GM12878 (cell line): ENCODE results near the gene KLHL22. TPM values are rescaled to one million over a fixed set of nuclear protein-coding genes. Genes with fewer than 3 reads are reported as not detected.

Experiments
- ATAC-seq: fragments of 200-7000 bp; cut with Tn5 transposase; 3 replicates; pipeline ENCODE4 v1.9.1; 2020; ENCODE audit warnings: mild to moderate bottlenecking, moderate library complexity
- BruUV-seq: library from RNA; stranded (reverse); fragments of 400-500 nt; replicated peaks from 2 replicates; lab custom pipeline; 2021; lab: Mats Ljungman, UMichigan
- CTCF ChIA-PET: fragments of 300-600 bp; sonication (Branson Sonifier 250); formaldehyde crosslinking; extraction: SDS; loops from one replicate; lab custom pipeline; 2021; ENCODE audit warnings: inconsistent platforms; lab: Yijun Ruan, JAX
- POLR2A ChIA-PET: fragments of 350-600 bp; formaldehyde crosslinking; extraction: SDS; loops from one replicate; lab custom pipeline; 2021; ENCODE audit warnings: inconsistent platforms; lab: Charles Lee
- RAD21 ChIA-PET: fragments of 300-600 bp; sonication (Branson Sonifier 250); formaldehyde crosslinking; loops from one replicate; lab custom pipeline; 2023; ENCODE audit warnings: antibody characterized with exemption; ENCODE audit not compliant: unreplicated experiment; lab: Charles Lee
- SMC1A ChIA-PET: fragments of 300-600 bp; sonication (Branson Sonifier 250); formaldehyde crosslinking; loops from one replicate; lab custom pipeline; 2023; ENCODE audit not compliant: unreplicated experiment, uncharacterized antibody; lab: Charles Lee
- DNase-seq: peaks from one replicate; pipeline ENCODE4 v3.0.0-alpha.2; 2011; ENCODE audit warnings: low read depth, low spot score
- FAIRE-seq: peaks from 3 replicates; lab custom pipeline; 2011; peaks lifted over from hg19 to GRCh38; lab: Jason Lieb, UNC
- H2AFZ ChIP-seq: 2 replicates; pipeline ENCODE4 v1.6.0; 2011; ENCODE audit warnings: low read depth, low read length, control low read depth; ENCODE audit not compliant: control insufficient read depth
- H3K27ac ChIP-seq: 2 replicates; pipeline ENCODE4 v1.5.1; 2011; ENCODE audit warnings: control low read depth; ENCODE audit not compliant: control insufficient read depth, insufficient read depth
- H3K27me3 ChIP-seq, 2 experiments: replicated peaks in 1 of 2; 2 replicates each; pipeline versions ENCODE4 v1.6.0 to v1.6.1; 2011; ENCODE audit warnings: low read length in 1 of 2; ENCODE audit not compliant: control insufficient read depth in 2 of 2, insufficient read depth in 2 of 2
- H3K36me3 ChIP-seq, 2 experiments: 2 replicates each; pipeline ENCODE4 v1.5.1; 2011; ENCODE audit warnings: low read length in 1 of 2; ENCODE audit not compliant: control insufficient read depth in 2 of 2, insufficient read depth in 2 of 2
- H3K4me1 ChIP-seq: 2 replicates; pipeline ENCODE4 v1.6.1; 2011; ENCODE audit warnings: mild to moderate bottlenecking, low read length, moderate library complexity, mixed read lengths; ENCODE audit not compliant: control insufficient read depth, insufficient read depth
- H3K4me2 ChIP-seq: 2 replicates; pipeline ENCODE4 v1.6.0; 2011; ENCODE audit warnings: control low read depth; ENCODE audit not compliant: control insufficient read depth, insufficient read depth
- H3K4me3 ChIP-seq: fragments of 200-600 bp; sonication (generic); 2 replicates; pipeline ENCODE4 v1.5.1; 2016
- H3K79me2 ChIP-seq: 2 replicates; pipeline ENCODE4 v1.6.0; 2011; ENCODE audit warnings: low read length; ENCODE audit not compliant: control insufficient read depth, insufficient read depth
- H3K9ac ChIP-seq: 2 replicates; pipeline ENCODE4 v1.8.0; 2011; ENCODE audit warnings: low read length, control low read depth, mixed read lengths; ENCODE audit not compliant: control insufficient read depth, insufficient read depth
- H3K9me3 ChIP-seq: replicated peaks from 3 replicates; pipeline ENCODE4 v1.5.1; 2011; ENCODE audit warnings: mild to moderate bottlenecking, low read length; ENCODE audit not compliant: control insufficient read depth, insufficient read depth
- H4K20me1 ChIP-seq: 2 replicates; pipeline ENCODE4 v1.6.0; 2011; ENCODE audit not compliant: control insufficient read depth, insufficient read depth
- CEBPB ChIP-seq, 2 experiments: fragments of 150-350 bp in 1 of 2; IDR thresholded peaks; 2 replicates each; pipeline ENCODE4 v1.6.1; 2012 to 2014; ENCODE audit warnings: low read depth in 2 of 2, low read length in 2 of 2, borderline replicate concordance in 1 of 2, inconsistent platforms in 1 of 2
- EGR1 ChIP-seq, 2 experiments: IDR thresholded peaks; 1 replicate in 1 of 2; 2 replicates in 1 of 2; pipeline ENCODE4 v1.6.1; 2011 to 2012; ENCODE audit warnings: low read depth in 2 of 2, low read length in 2 of 2, borderline replicate concordance in 1 of 2, mild to moderate bottlenecking in 1 of 2, moderate library complexity in 1 of 2
- ELK1 ChIP-seq: IDR thresholded peaks from 2 replicates; pipeline ENCODE4 v1.6.1; 2012; ENCODE audit warnings: low read depth, low read length, improper control_type of control experiment
- FOXK2 ChIP-seq: fragments of 450-650 bp; IDR thresholded peaks from 2 replicates; pipeline ENCODE4 v1.6.1; 2017; ENCODE audit warnings: mild to moderate bottlenecking, moderate library complexity
- HDAC2 ChIP-seq: fragments of 200-600 bp; sonication (generic); IDR thresholded peaks from 2 replicates; pipeline ENCODE4 v1.6.1; 2017
- HSF1 ChIP-seq: fragments of 150-350 bp; IDR thresholded peaks from 2 replicates; pipeline ENCODE4 v1.6.1; 2014; ENCODE audit warnings: mild to moderate bottlenecking, low read depth, low read length
- JUND ChIP-seq: IDR thresholded peaks from 2 replicates; pipeline ENCODE4 v1.6.1; 2012; ENCODE audit warnings: low read depth, mild to moderate bottlenecking, low read length, improper control_type of control experiment, moderate library complexity
- POLR2AphosphoS5 ChIP-seq: IDR thresholded peaks from 2 replicates; pipeline ENCODE4 v1.6.1; 2011; ENCODE audit warnings: mild to moderate bottlenecking, low read length, inconsistent platforms
- POU2F2 ChIP-seq: IDR thresholded peaks from 3 replicates; pipeline ENCODE4 v1.6.1; 2011; ENCODE audit warnings: low read depth, mild to moderate bottlenecking, low read length, borderline replicate concordance
- RELA ChIP-seq: fragments of 450-650 bp; IDR thresholded peaks from 2 replicates; pipeline ENCODE4 v1.8.0; 2014; ENCODE audit warnings: borderline replicate concordance; ENCODE audit not compliant: partially characterized antibody
- SKIL ChIP-seq: fragments of 450-650 bp; IDR thresholded peaks from 2 replicates; pipeline ENCODE4 v1.6.1; 2017; ENCODE audit warnings: mild to moderate bottlenecking, low read depth, inconsistent platforms; ENCODE audit not compliant: poor library complexity, severe bottlenecking
- SMAD5 ChIP-seq: IDR thresholded peaks from 2 replicates; pipeline ENCODE4 v1.6.1; 2016; ENCODE audit warnings: antibody characterized with exemption, low read depth
- ZNF207 ChIP-seq: fragments of 450-650 bp; IDR thresholded peaks from 2 replicates; pipeline ENCODE4 v1.6.1; 2014; ENCODE audit warnings: antibody characterized with exemption, mild to moderate bottlenecking, borderline replicate concordance
- ZNF687 ChIP-seq: fragments of 450-650 bp; IDR thresholded peaks from 2 replicates; pipeline ENCODE4 v1.6.1; 2017; ENCODE audit warnings: mild to moderate bottlenecking, moderate library complexity
- WGBS: methylation state at CpG from one replicate; pipeline ENCODE4 v1.1.6; 2016; ENCODE audit warnings: low lambda C conversion rate; ENCODE audit not compliant: insufficient replicate concordance, insufficient coverage; ENCODE audit errors: missing lambda C conversion rate; 5-methylcytosine and 5-hydroxymethylcytosine counted together
- in situ Hi-C: fragments of 300-500 bp; cut with MboI; formaldehyde crosslinking; loops from 9 replicates; pipeline ENCODE4 v1.14.3; 2018; ENCODE audit warnings: mixed read lengths
- intact Hi-C: fragments of 100-400 bp; cut with micrococcal nuclease; formaldehyde crosslinking; loops from one replicate; pipeline ENCODE4 v1.14.2; 2022; ENCODE audit not compliant: unreplicated experiment
- polyA plus RNA-seq, 11 experiments: library from polyadenylated mRNA; depleted of rRNA in 4 of 11; unstranded in 6 of 11; stranded (reverse) in 5 of 11; fragments of >200 nt; fragmentation: Nextera tagmentation in 4 of 11; fragmentation: Illumina TruSeq in 1 of 11; extraction: Ambion mirVana in 4 of 11; extraction: Trizol in 1 of 11; gene quantifications; 1 replicate in 1 of 11; 2 replicates in 10 of 11; pipeline versions ENCODE4 v1.2.1 to v1.2.3, GENCODE V29; 2011 to 2016; ENCODE audit warnings: inconsistent platforms in 2 of 11, missing spikeins in 2 of 11, low read depth in 1 of 11
- total RNA-seq, 4 experiments: library from RNA; depleted of rRNA in 3 of 4; stranded (reverse); fragments of >200 nt in 3 of 4; fragmentation: Illumina TruSeq in 1 of 4; extraction: Trizol in 1 of 4; gene quantifications; 2 replicates each; pipeline versions ENCODE4 v1.2.1 to v1.2.3, GENCODE V29; 2013 to 2021

Gene KLHL22
- total and polyA plus RNA-seq, 10 of the 15 experiments (the other 5 are each of a cell fraction or from before 2014, with no cell fraction given), result 0.06 to 22.1 (median 14.2) TPM

- BruUV-seq, result no TSS peak
- Histone ChIP-seq H3K27ac (no peak overlapping the region), H3K27me3 (no peaks in the 10 kb centered on the region), H3K4me3 (no peak overlapping the region), H4K20me1 (no peaks in the 10 kb centered on the region), H3K9me3 (no peaks in the 10 kb centered on the region), H3K9ac (no peak overlapping the region), H3K36me3 (no peaks in the 10 kb centered on the region), H3K4me2 (no peak overlapping the region), H3K4me1 (no peaks in the 10 kb centered on the region), H3K79me2 (no peaks in the 10 kb centered on the region), H2AFZ (no peak overlapping the region)
- SMC1A ChIA-PET, result interaction anchor here (0.6 kb wide), 1 partner anchor 1631 kb away, joined by 4 read pairs; no protein-coding TSS in a partner anchor
- FAIRE-seq (peak; percentile 44), ATAC-seq (no peak), DNase-seq (no peak)
- CTCF ChIA-PET, result no interaction called here
- no peak for TF ChIP-seq EGR1 (IDR thresholded peaks at IDR 0.05; ENCODE audit: borderline replicate concordance in 1 of 2, low read depth in 2 of 2, low read length in 2 of 2)
- TF ChIP-seq JUND, result no peak
- no peak for TF ChIP-seq SKIL
- no peak for TF ChIP-seq ZNF207
- TF ChIP-seq POU2F2, result no peak
- TF ChIP-seq POLR2AphosphoS5, result no peak
- no peak for TF ChIP-seq HSF1
- no peak for TF ChIP-seq RELA
- TF ChIP-seq ZNF687, result no peak
- TF ChIP-seq FOXK2, result no peak
- TF ChIP-seq SMAD5, result no peak
- TF ChIP-seq ELK1, result no peak
- no peak for TF ChIP-seq CEBPB (IDR thresholded peaks at IDR 0.05; ENCODE audit: borderline replicate concordance in 1 of 2, low read depth in 2 of 2, low read length in 2 of 2)
- TF ChIP-seq HDAC2, result no peak
- whole genome bisulfite sequencing, result 100% methylated on average over 1 of the region's 1 CpG
- POLR2A ChIA-PET, result no interaction called here
- intact Hi-C loops (no loop called here), in situ Hi-C loops (no loop called here)
- RAD21 ChIA-PET, result no interaction called here
Measured at GRCh38 chr22:20450551-20450906, 45.1 kb downstream of the KLHL22 start.
